GM12873 (cell line): Measurements from ENCODE around the gene MUC6.

Experiments used
- CTCF ChIP-seq: IDR thresholded peaks from 2 replicates; pipeline ENCODE4 v1.5.1; 2012; ENCODE audit warnings: low read depth, mild to moderate bottlenecking, moderate library complexity, low read length, control low read depth; ENCODE audit not compliant: insufficient read depth; ENCODE audit errors: missing control alignments

MUC6 gene

GRCh38 chr11:997907-998306 lies 38.6 kb downstream of the MUC6 start:
- TF ChIP-seq CTCF, result no peak

GRCh38 chr11:996681-997080 lies 39.8 kb downstream of the MUC6 start:
- TF ChIP-seq CTCF, result no peak

- no peak for TF ChIP-seq CTCF
Observed at GRCh38 chr11:995752-996420, 40.6 kb downstream of the MUC6 start.

GRCh38 chr11:995044-995751 lies 41.3 kb downstream of the MUC6 start:
- TF ChIP-seq CTCF, result no peak

GRCh38 chr11:993632-994167 lies 42.8 kb downstream of the MUC6 start:
- TF ChIP-seq CTCF, result no peak

GRCh38 chr11:992577-992976 lies 43.9 kb downstream of the MUC6 start:
- TF ChIP-seq CTCF, result no peak

GRCh38 chr11:991711-992307 lies 44.7 kb downstream of the MUC6 start:
- TF ChIP-seq CTCF, result no peak
